Effector memory CD4-positive, alpha-beta T cell (primary cell): ENCODE measurements around the gene PREPL.
"Not testable (repeated sequence)": the region's sequence is repeated elsewhere in the genome, so short reads cannot be mapped to it uniquely, and the experiment has no call there.

ENCODE experiments used
- DNase-seq, 3 donors: peaks; one replicate each; pipeline ENCODE4 v3.0.0-alpha.2; 2020
- H3K27ac ChIP-seq: 2 replicates; pipeline ENCODE4 v1.7.0; 2013; ENCODE audit warnings: mild to moderate bottlenecking, low read length, moderate library complexity; ENCODE audit not compliant: insufficient read depth, poor library complexity, severe bottlenecking
- H3K27me3 ChIP-seq: replicated peaks from 2 replicates; pipeline ENCODE4 v1.7.0; 2013; ENCODE audit warnings: mild to moderate bottlenecking, low read length; ENCODE audit not compliant: insufficient read depth, control insufficient read depth, poor library complexity, severe bottlenecking
- H3K36me3 ChIP-seq: 2 replicates; pipeline ENCODE4 v1.7.0; 2013; ENCODE audit warnings: mild to moderate bottlenecking, low read length, moderate library complexity; ENCODE audit not compliant: control insufficient read depth, insufficient read depth
- H3K4me1 ChIP-seq: 2 replicates; pipeline ENCODE4 v1.7.0; 2013; ENCODE audit warnings: low read length, mild to moderate bottlenecking; ENCODE audit not compliant: control insufficient read depth, insufficient read depth, poor library complexity, severe bottlenecking
- H3K4me3 ChIP-seq: 2 replicates; pipeline ENCODE4 v1.7.0; 2013; ENCODE audit warnings: low read length, low read depth, mild to moderate bottlenecking; ENCODE audit not compliant: insufficient read depth, poor library complexity, severe bottlenecking
- H3K9me3 ChIP-seq: 2 replicates; pipeline ENCODE4 v1.7.0; 2013; ENCODE audit warnings: mild to moderate bottlenecking, low read length, moderate library complexity; ENCODE audit not compliant: control insufficient read depth
- total RNA-seq, 3 donors: gene quantifications; one replicate each; lab custom pipeline; 2026; lab: John Stamatoyannopoulos, UW

The PREPL gene
- 37.7 to 46.0 (median 44.7) reads per million in 3 donors for total RNA-seq

GRCh38 chr2:44361330-44362206 is at the start of gene PREPL, which contains the start of gene CAMKMT:
TSS of gene PREPL (minus strand) at chr2:44361494. CDS start at chr2:44346342, 15,152 bp downstream.
TSS of gene CAMKMT (plus strand) at chr2:44361947.
- peak within 1 kb of the TSS; percentile 87 for H3K4me3 ChIP-seq
- H3K27me3 ChIP-seq, result no peaks in the 10 kb centered on the region
- H3K36me3 ChIP-seq, result no peaks in the 10 kb centered on the region
- DNase-seq, result peak; percentile 94 to 98 (median 96)
- peak within 1 kb of the TSS; percentile 99 for H3K27ac ChIP-seq
- H3K9me3 ChIP-seq, result no peaks in the 10 kb centered on the region
- H3K4me1 ChIP-seq, result peaks cover 19% of the 10 kb centered on the region

- H3K27me3 ChIP-seq, result no peaks in the 10 kb centered on the region
- DNase-seq, result no peak
- no peaks in the 10 kb centered on the region for H3K9me3 ChIP-seq
- H3K27ac ChIP-seq, result no peak overlapping the region
- no peak overlapping the region for H3K4me3 ChIP-seq
- H3K4me1 ChIP-seq, result no peaks in the 10 kb centered on the region
- H3K36me3 ChIP-seq, result no peaks in the 10 kb centered on the region
Observed at GRCh38 chr2:44398243-44398897, 37.1 kb upstream of the PREPL start.

DNA sequence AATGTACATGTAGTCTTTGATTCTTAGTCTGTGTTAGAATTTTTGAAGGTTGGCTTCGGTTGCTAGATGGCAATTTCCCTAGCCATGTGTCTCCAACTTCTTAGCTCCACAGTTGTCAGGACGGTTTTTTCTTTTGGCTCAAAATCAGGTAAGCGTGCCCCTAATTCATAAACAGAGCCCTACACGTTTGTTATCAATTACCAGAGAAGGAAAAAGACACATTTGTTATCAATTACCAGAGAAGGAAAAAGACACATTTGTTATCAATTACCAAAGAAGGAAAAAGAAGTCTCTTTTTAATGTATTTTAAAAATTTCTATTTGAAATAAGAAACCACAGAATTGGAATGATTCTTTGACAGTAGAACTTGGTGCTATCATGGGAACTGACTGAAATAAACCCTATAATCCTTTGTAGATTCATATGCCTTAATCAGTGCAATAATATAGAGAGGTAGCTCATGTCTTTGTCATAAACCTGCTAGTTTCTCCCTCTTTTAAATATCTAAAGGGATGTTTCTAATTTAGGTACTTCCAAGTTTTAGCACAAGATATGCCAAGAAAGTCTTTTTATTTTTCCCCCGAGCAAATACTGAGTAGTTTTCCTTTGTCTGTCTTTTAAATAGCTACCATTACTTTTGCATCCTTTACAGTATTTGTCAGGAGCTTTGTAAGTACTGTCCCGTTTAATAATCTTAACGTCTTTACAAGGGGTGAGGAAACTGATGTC is 36.3 kb upstream of the PREPL start:
- H3K36me3 ChIP-seq, result no peaks in the 10 kb centered on the region
- no peaks in the 10 kb centered on the region for H3K4me1 ChIP-seq
- H3K4me3 ChIP-seq, result no peak overlapping the region
- H3K27me3 ChIP-seq, result no peaks in the 10 kb centered on the region
- H3K27ac ChIP-seq, result no peak overlapping the region
- H3K9me3 ChIP-seq, result no peaks in the 10 kb centered on the region
- DNase-seq, result no peak

- no peaks in the 10 kb centered on the region for H3K27me3 ChIP-seq
- H3K36me3 ChIP-seq, result no peaks in the 10 kb centered on the region
- H3K9me3 ChIP-seq, result no peaks in the 10 kb centered on the region
- H3K4me1 ChIP-seq, result no peaks in the 10 kb centered on the region
- H3K27ac ChIP-seq, result no peak overlapping the region
- H3K4me3 ChIP-seq, result no peak overlapping the region
- peak in 1 of 3 donors; percentile 21 for DNase-seq
Observed at GRCh38 chr2:44392338-44392943, 31.1 kb upstream of the PREPL start.

- H3K36me3 ChIP-seq, result no peaks in the 10 kb centered on the region
- H3K9me3 ChIP-seq, result no peaks in the 10 kb centered on the region
- H3K27ac ChIP-seq, result no peak overlapping the region
- H3K4me3 ChIP-seq, result no peak overlapping the region
- no peaks in the 10 kb centered on the region for H3K27me3 ChIP-seq
- DNase-seq, result no peak
- no peaks in the 10 kb centered on the region for H3K4me1 ChIP-seq
Observed at GRCh38 chr2:44389895-44390294, 28.6 kb upstream of the PREPL start.

- H3K4me1 ChIP-seq, result no peaks in the 10 kb centered on the region
- no peaks in the 10 kb centered on the region for H3K27me3 ChIP-seq
- no peak overlapping the region for H3K27ac ChIP-seq
- no peak overlapping the region for H3K4me3 ChIP-seq
- no peak for DNase-seq
- H3K9me3 ChIP-seq, result no peaks in the 10 kb centered on the region
- H3K36me3 ChIP-seq, result no peaks in the 10 kb centered on the region
Observed at GRCh38 chr2:44388877-44389276, 27.6 kb upstream of the PREPL start.

DNA sequence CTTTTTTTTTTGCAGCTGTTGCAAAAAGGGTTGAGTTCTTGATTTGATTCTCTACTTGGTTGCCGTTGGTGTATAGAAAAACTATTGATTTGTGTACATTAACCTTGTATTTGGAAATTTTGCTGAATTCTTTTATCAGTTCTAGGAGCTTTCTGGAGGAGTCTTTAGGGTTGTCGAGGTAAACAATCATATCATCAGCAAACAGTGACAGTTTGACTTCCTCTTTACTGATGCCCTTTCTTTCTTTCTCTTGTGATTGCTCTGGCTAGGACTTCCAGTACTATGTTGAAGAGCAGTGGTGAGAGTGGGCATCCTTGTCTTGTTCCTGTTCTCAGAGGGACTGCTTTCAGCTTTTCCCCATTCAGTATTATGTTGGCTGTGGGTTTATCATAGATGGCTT is 23.9 kb upstream of the PREPL start:
- H3K4me3 ChIP-seq, DNase-seq, H3K9me3 ChIP-seq, H3K27me3 ChIP-seq, H3K4me1 ChIP-seq, H3K36me3 ChIP-seq, H3K27ac ChIP-seq: not testable (repeated sequence)

- Histone ChIP-seq H3K36me3 (no peaks in the 10 kb centered on the region), H3K4me1 (no peaks in the 10 kb centered on the region), H3K9me3 (no peaks in the 10 kb centered on the region), H3K27me3 (no peaks in the 10 kb centered on the region), H3K4me3 (no peak overlapping the region), H3K27ac (no peak overlapping the region)
- DNase-seq, result no peak
Observed at GRCh38 chr2:44377486-44377885, 16.2 kb upstream of the PREPL start.

GRCh38 chr2:44372246-44372645 is 11.0 kb upstream of the PREPL start:
- no peak overlapping the region for H3K4me3 ChIP-seq
- H3K27me3 ChIP-seq, result no peaks in the 10 kb centered on the region
- H3K4me1 ChIP-seq, result no peaks in the 10 kb centered on the region
- DNase-seq, result no peak
- H3K9me3 ChIP-seq, result no peaks in the 10 kb centered on the region
- H3K27ac ChIP-seq, result no peak overlapping the region
- no peaks in the 10 kb centered on the region for H3K36me3 ChIP-seq
